ENCODE results near the gene PLSCR5. TPM values are rescaled to one million over a fixed set of nuclear protein-coding genes. Genes with fewer than 3 reads are reported as not detected.

The PLSCR5 gene
- total RNA-seq, 4 donors from 2014 or later: not detected

GRCh38 chr3:146625186-146625775 is 20.1 kb upstream of the PLSCR5 start:
- no peak for DNase-seq (ENCODE audit: extremely low spot score)
- Histone ChIP-seq H3K27ac (replicated peaks in 1 of 4) (no peak overlapping the region), H3K4me1 (no peaks in the 10 kb centered on the region), H3K36me3 (no peaks in the 10 kb centered on the region), H3K9me3 (no peaks in the 10 kb centered on the region), H3K27me3 (no peaks in the 10 kb centered on the region), H3K4me3 (peak overlapping the region; percentile 22 to 41 (median 26))
- TF ChIP-seq POLR2A (IDR thresholded peaks at IDR 0.05; ENCODE audit: low read depth): no peak
- TF ChIP-seq POLR2AphosphoS5 (IDR thresholded peaks at IDR 0.05): no peak
- TF ChIP-seq CTCF (IDR thresholded peaks at IDR 0.05): no peak
- no peak for TF ChIP-seq EP300 (IDR thresholded peaks at IDR 0.05)
- whole genome bisulfite sequencing: 66% methylated on average over 3 of the region's 3 CpGs
- intact Hi-C loops (cut with DNase I): no loop called here

GRCh38 chr3:146621723-146622122 is 16.6 kb upstream of the PLSCR5 start:
- H3K36me3 ChIP-seq: no peaks in the 10 kb centered on the region
- intact Hi-C loops (cut with DNase I): no loop called here
- no peak for DNase-seq (ENCODE audit: extremely low spot score)
- no peaks in the 10 kb centered on the region for H3K4me1 ChIP-seq
- H3K4me3 ChIP-seq: no peak overlapping the region
- H3K9me3 ChIP-seq: no peaks in the 10 kb centered on the region
- H3K27me3 ChIP-seq: no peaks in the 10 kb centered on the region
- no peak overlapping the region for H3K27ac ChIP-seq (replicated peaks in 1 of 4)
- TF ChIP-seq EP300 (IDR thresholded peaks at IDR 0.05): no peak
- no peak for TF ChIP-seq POLR2A (IDR thresholded peaks at IDR 0.05; ENCODE audit: low read depth)
- TF ChIP-seq CTCF (IDR thresholded peaks at IDR 0.05): no peak
- TF ChIP-seq POLR2AphosphoS5 (IDR thresholded peaks at IDR 0.05): no peak

GRCh38 chr3:146612015-146612414 is 6.9 kb upstream of the PLSCR5 start:
- no peaks in the 10 kb centered on the region for H3K27me3 ChIP-seq
- 91% methylated on average over 2 of the region's 2 CpGs for WGBS
- no peak overlapping the region for H3K27ac ChIP-seq (replicated peaks in 1 of 4)
- no peaks in the 10 kb centered on the region for H3K4me1 ChIP-seq
- no peaks in the 10 kb centered on the region for H3K36me3 ChIP-seq
- DNase-seq (ENCODE audit: extremely low spot score): no peak
- no peaks in the 10 kb centered on the region for H3K9me3 ChIP-seq
- intact Hi-C loops (cut with DNase I): no loop called here
- no peak overlapping the region for H3K4me3 ChIP-seq
- TF ChIP-seq CTCF (IDR thresholded peaks at IDR 0.05): no peak
- no peak for TF ChIP-seq POLR2A (IDR thresholded peaks at IDR 0.05; ENCODE audit: low read depth)
- no peak for TF ChIP-seq POLR2AphosphoS5 (IDR thresholded peaks at IDR 0.05)
- no peak for TF ChIP-seq EP300 (IDR thresholded peaks at IDR 0.05)

GRCh38 chr3:146611096-146611495 is 6.0 kb upstream of the PLSCR5 start:
- H3K27ac ChIP-seq (replicated peaks in 1 of 4): no peak overlapping the region
- H3K4me3 ChIP-seq: no peak overlapping the region
- no peaks in the 10 kb centered on the region for H3K4me1 ChIP-seq
- no peak for DNase-seq (ENCODE audit: extremely low spot score)
- no peaks in the 10 kb centered on the region for H3K36me3 ChIP-seq
- intact Hi-C loops (cut with DNase I): no loop called here
- H3K9me3 ChIP-seq: no peaks in the 10 kb centered on the region
- TF ChIP-seq CTCF (IDR thresholded peaks at IDR 0.05): no peak
- no peak for TF ChIP-seq POLR2AphosphoS5 (IDR thresholded peaks at IDR 0.05)
- no peak for TF ChIP-seq EP300 (IDR thresholded peaks at IDR 0.05)
- no peak for TF ChIP-seq POLR2A (IDR thresholded peaks at IDR 0.05; ENCODE audit: low read depth)
- WGBS: 48% methylated on average over 3 of the region's 3 CpGs
- H3K27me3 ChIP-seq: no peaks in the 10 kb centered on the region

GRCh38 chr3:146598535-146598934 is 6.6 kb downstream of the PLSCR5 start:
- 69% methylated on average over 3 of the region's 3 CpGs for WGBS
- Histone ChIP-seq H3K9me3 (no peaks in the 10 kb centered on the region), H3K27me3 (no peaks in the 10 kb centered on the region), H3K4me3 (no peak overlapping the region), H3K36me3 (no peaks in the 10 kb centered on the region), H3K4me1 (no peaks in the 10 kb centered on the region), H3K27ac (replicated peaks in 1 of 4) (no peak overlapping the region)
- no peak for DNase-seq (ENCODE audit: extremely low spot score)
- TF ChIP-seq POLR2AphosphoS5 (IDR thresholded peaks at IDR 0.05) (no peak), POLR2A (IDR thresholded peaks at IDR 0.05; ENCODE audit: low read depth) (no peak), CTCF (IDR thresholded peaks at IDR 0.05) (no peak), EP300 (IDR thresholded peaks at IDR 0.05) (no peak)
- intact Hi-C loops (cut with DNase I): no loop called here
